Neural cell (in vitro differentiated cells): ENCODE data around the gene ZNF678. TPM values are rescaled to one million over a fixed set of nuclear protein-coding genes. Genes with fewer than 3 reads are reported as not detected.
"Not testable (repeated sequence)": the region's sequence is repeated elsewhere in the genome, so short reads cannot be mapped to it uniquely, and the experiment has no call there.

Source experiments
- H2AFZ ChIP-seq: fragments of 200-600, 300-800 bp; sonication (generic), shearing (Covaris generic); 2 replicates; pipeline ENCODE4 v1.6.0; 2014; ENCODE audit warnings: low read depth, mild to moderate bottlenecking, antibody characterized with exemption, low read length, moderate library complexity
- H3F3A ChIP-seq: fragments of 200-600 bp; shearing (Covaris generic); 2 replicates; pipeline ENCODE4 v1.6.1; 2016; ENCODE audit warnings: mild to moderate bottlenecking, moderate library complexity, mixed read lengths, antibody characterized with exemption, low read length; ENCODE audit not compliant: insufficient read depth, poor library complexity, severe bottlenecking
- H3K27ac ChIP-seq: fragments of 200-600, 300-800 bp; sonication (generic), shearing (Covaris generic); 2 replicates; pipeline ENCODE4 v1.5.1; 2014; ENCODE audit warnings: mild to moderate bottlenecking, low read length, moderate library complexity
- H3K27me3 ChIP-seq: fragments of 300-800, 200-600 bp; sonication (generic), shearing (Covaris generic); 2 replicates; pipeline ENCODE4 v1.6.0; 2014; ENCODE audit warnings: mild to moderate bottlenecking, low read depth, low read length, moderate library complexity; ENCODE audit not compliant: insufficient read depth
- H3K36me3 ChIP-seq: fragments of 300-800, 200-600 bp; sonication (generic), shearing (Covaris generic); 2 replicates; pipeline ENCODE4 v1.5.1; 2014; ENCODE audit warnings: mild to moderate bottlenecking, antibody characterized with exemption, low read length, moderate library complexity; ENCODE audit not compliant: insufficient read depth
- H3K4me2 ChIP-seq: fragments of 300-800, 200-600 bp; sonication (generic), shearing (Covaris generic); 2 replicates; pipeline ENCODE4 v1.6.0; 2014; ENCODE audit warnings: mild to moderate bottlenecking, low read length
- H3K4me3 ChIP-seq: fragments of 300-800, 200-600 bp; sonication (generic), shearing (Covaris generic); 2 replicates; pipeline ENCODE4 v1.5.1; 2014; ENCODE audit warnings: mild to moderate bottlenecking, low read length, moderate library complexity
- H3K79me2 ChIP-seq: fragments of 200-600 bp; shearing (Covaris generic); replicated peaks from 2 replicates; pipeline ENCODE4 v1.6.0; 2014; ENCODE audit warnings: mild to moderate bottlenecking, low read length, moderate library complexity; ENCODE audit not compliant: insufficient read depth
- H3K9ac ChIP-seq: fragments of 300-800, 200-600 bp; sonication (generic), shearing (Covaris generic); 2 replicates; pipeline ENCODE4 v1.6.1; 2016; ENCODE audit warnings: mild to moderate bottlenecking, low read length, mixed read lengths
- H3K9me2 ChIP-seq: fragments of 200-600 bp; shearing (Covaris generic); 2 replicates; pipeline ENCODE4 v1.6.1; 2016; ENCODE audit warnings: mild to moderate bottlenecking, low read length, mixed read lengths; ENCODE audit not compliant: insufficient read depth
- H3K9me3 ChIP-seq: fragments of 200-600, 300-800 bp; sonication (generic), shearing (Covaris generic); 2 replicates; pipeline ENCODE4 v1.6.1; 2016; ENCODE audit warnings: mild to moderate bottlenecking, mixed run types, low read length, moderate library complexity, mixed read lengths
- H4K20me1 ChIP-seq: fragments of 200-600 bp; shearing (Covaris generic); 2 replicates; pipeline ENCODE4 v1.6.1; 2016; ENCODE audit warnings: mild to moderate bottlenecking, mixed run types; ENCODE audit not compliant: insufficient read depth
- CTCF ChIP-seq: fragments of 450-650 bp; IDR thresholded peaks from 2 replicates; pipeline ENCODE4 v1.5.1; 2014; ENCODE audit warnings: antibody characterized with exemption, mild to moderate bottlenecking, moderate library complexity; ENCODE audit not compliant: poor library complexity, severe bottlenecking
- EP300 ChIP-seq: fragments of 450-650 bp; conservative IDR thresholded peaks from 2 replicates; pipeline ENCODE4 v1.6.1; 2014; ENCODE audit warnings: antibody characterized with exemption, mild to moderate bottlenecking, moderate library complexity; ENCODE audit not compliant: poor library complexity, severe bottlenecking
- EZH2 ChIP-seq: fragments of 200-600, 300-800 bp; shearing (Covaris generic), sonication (generic); IDR thresholded peaks from 2 replicates; pipeline ENCODE4 v1.6.1; 2014; ENCODE audit warnings: antibody characterized with exemption, low read length, borderline replicate concordance, mild to moderate bottlenecking; ENCODE audit not compliant: insufficient read depth, poor library complexity, severe bottlenecking
- MXI1 ChIP-seq: fragments of 450-650 bp; conservative IDR thresholded peaks from 2 replicates; pipeline ENCODE4 v1.6.1; 2014; ENCODE audit warnings: antibody characterized with exemption, mild to moderate bottlenecking; ENCODE audit not compliant: poor library complexity, severe bottlenecking
- POLR2AphosphoS5 ChIP-seq: IDR thresholded peaks from 2 replicates; pipeline ENCODE4 v1.6.1; 2012
- RAD21 ChIP-seq: fragments of 450-650 bp; conservative IDR thresholded peaks from 2 replicates; pipeline ENCODE4 v1.6.1; 2014; ENCODE audit warnings: antibody characterized with exemption, mild to moderate bottlenecking, moderate library complexity
- REST ChIP-seq: IDR thresholded peaks from 2 replicates; pipeline ENCODE4 v1.6.1; 2012; ENCODE audit warnings: borderline replicate concordance
- SMC3 ChIP-seq: fragments of 450-650 bp; conservative IDR thresholded peaks from 2 replicates; pipeline ENCODE4 v1.6.1; 2014; ENCODE audit warnings: antibody characterized with exemption, mild to moderate bottlenecking, moderate library complexity; ENCODE audit not compliant: poor library complexity
- TAF1 ChIP-seq: IDR thresholded peaks from 2 replicates; pipeline ENCODE4 v1.6.1; 2012; ENCODE audit warnings: low read depth
- polyA plus RNA-seq: library from polyadenylated mRNA; depleted of rRNA; stranded (reverse); fragments of >200 nt; gene quantifications from 2 replicates; pipeline ENCODE4 v1.2.3, GENCODE V29; 2014

The ZNF678 gene
- polyA plus RNA-seq, 1 donor from 2014 or later, result 25.9 TPM

- Histone ChIP-seq H3K9me3 (no peaks in the 10 kb centered on the region), H3K36me3 (no peaks in the 10 kb centered on the region), H2AFZ (no peak overlapping the region), H3K4me2 (no peak overlapping the region), H4K20me1 (no peaks in the 10 kb centered on the region), H3K4me3 (no peak overlapping the region), H3F3A (no peaks in the 10 kb centered on the region), H3K79me2 (no peaks in the 10 kb centered on the region), H3K27ac (no peak overlapping the region), H3K27me3 (no peaks in the 10 kb centered on the region), H3K9ac (no peak overlapping the region), H3K9me2 (no peaks in the 10 kb centered on the region)
- no peak for TF ChIP-seq CTCF
- no peak for TF ChIP-seq TAF1
- no peak for TF ChIP-seq SMC3
- TF ChIP-seq EP300, result no peak
- no peak for TF ChIP-seq EZH2
- no peak for TF ChIP-seq POLR2AphosphoS5
- TF ChIP-seq REST, result no peak
- no peak for TF ChIP-seq RAD21
- no peak for TF ChIP-seq MXI1
Measured at GRCh38 chr1:227548448-227548847, 14.9 kb upstream of the ZNF678 start.

GRCh38 chr1:227549892-227550291, 13.5 kb upstream of the ZNF678 start:
- Histone ChIP-seq H3K36me3 (no peaks in the 10 kb centered on the region), H3K27me3 (no peaks in the 10 kb centered on the region), H3F3A (no peaks in the 10 kb centered on the region), H3K9me3 (no peaks in the 10 kb centered on the region), H3K27ac (no peak overlapping the region), H4K20me1 (no peaks in the 10 kb centered on the region), H3K4me3 (no peak overlapping the region), H3K9me2 (no peaks in the 10 kb centered on the region), H3K9ac (no peak overlapping the region), H3K4me2 (no peak overlapping the region), H2AFZ (no peak overlapping the region), H3K79me2 (no peaks in the 10 kb centered on the region)
- TF ChIP-seq POLR2AphosphoS5, result no peak
- TF ChIP-seq REST, result no peak
- no peak for TF ChIP-seq CTCF
- TF ChIP-seq TAF1, result no peak
- TF ChIP-seq SMC3, result no peak
- TF ChIP-seq EZH2, result no peak
- TF ChIP-seq MXI1, result no peak

DNA sequence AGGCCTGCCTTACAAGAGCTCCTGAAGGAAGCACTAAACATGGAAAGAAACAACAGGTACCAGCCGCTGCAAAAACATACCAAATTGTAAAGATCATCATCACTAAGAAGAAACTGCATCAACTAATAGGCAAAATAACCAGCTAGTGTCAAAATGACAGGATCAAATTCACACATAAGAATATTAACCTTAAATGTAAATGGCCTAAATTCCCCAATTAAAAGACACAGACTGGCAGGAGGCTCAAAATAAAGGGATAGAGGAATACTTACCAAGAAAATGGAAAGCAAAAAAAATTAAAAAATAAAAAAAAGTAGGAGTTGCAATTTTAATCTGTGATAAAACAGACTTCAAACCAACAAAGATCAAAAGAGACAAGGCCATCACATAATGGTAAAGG, 11.5 kb upstream of the ZNF678 start:
- not testable (repeated sequence) for H3K4me3 ChIP-seq, H3K27ac ChIP-seq, H3K79me2 ChIP-seq, H3F3A ChIP-seq, H3K9ac ChIP-seq, H3K27me3 ChIP-seq, H3K4me2 ChIP-seq, H3K9me3 ChIP-seq, H3K36me3 ChIP-seq, H3K9me2 ChIP-seq, H4K20me1 ChIP-seq, H2AFZ ChIP-seq
